HG03139 (cell line): ENCODE data around the gene POU3F2.

Experiments used
- ATAC-seq: cut with Tn5 transposase; IDR thresholded peaks from one replicate; pipeline ENCODE4 v1.9.1; 2021; ENCODE audit not compliant: unreplicated experiment

POU3F2 gene

DNA sequence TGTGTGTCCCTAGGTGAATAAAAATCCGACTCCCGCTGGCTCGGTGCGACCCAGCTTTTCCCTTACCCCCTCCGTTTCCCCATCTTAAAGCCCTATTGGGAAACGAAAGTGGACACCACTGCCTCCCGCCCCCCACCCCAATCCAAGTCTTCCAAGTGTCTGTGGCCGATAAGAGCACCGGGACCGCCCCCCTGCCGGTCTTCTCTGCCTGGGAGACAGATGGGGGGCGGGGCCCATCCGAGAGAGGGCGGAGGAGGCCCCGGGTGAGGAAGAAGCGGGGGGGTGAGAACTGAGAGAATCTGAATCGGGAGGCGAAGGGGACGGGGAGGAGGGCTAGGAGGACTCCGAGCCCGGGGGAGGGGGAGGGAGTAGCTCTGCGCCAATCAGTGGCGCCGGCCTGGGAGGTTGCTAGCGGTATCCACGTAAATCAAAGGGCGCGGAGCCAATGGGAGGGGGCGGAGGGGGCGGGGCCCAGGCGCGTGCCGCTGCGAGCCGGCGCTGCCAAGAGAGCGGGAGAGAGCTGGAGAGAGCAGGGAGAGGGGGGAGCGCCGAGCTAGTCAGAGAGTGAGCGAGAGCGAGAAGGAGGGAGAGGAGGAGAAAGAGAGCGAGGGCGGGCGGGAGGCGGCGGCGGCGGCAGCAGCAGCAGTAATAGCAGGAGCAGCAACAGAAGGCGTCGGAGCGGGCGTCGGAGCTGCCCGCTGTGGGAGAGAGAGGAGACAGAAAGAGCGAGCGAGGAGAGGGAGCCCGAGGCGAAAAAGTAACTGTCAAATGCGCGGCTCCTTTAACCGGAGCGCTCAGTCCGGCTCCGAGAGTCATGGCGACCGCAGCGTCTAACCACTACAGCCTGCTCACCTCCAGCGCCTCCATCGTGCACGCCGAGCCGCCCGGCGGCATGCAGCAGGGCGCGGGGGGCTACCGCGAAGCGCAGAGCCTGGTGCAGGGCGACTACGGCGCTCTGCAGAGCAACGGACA is at the start of gene POU3F2:
TSS of gene POU3F2 (plus strand) at position 515 of the 972 bp plus-strand sequence. CDS start at position 815, 300 bp downstream.
- peak; percentile 72 for ATAC-seq

- ATAC-seq, result no peak
These were observed 46.9 kb upstream of the POU3F2 start for GRCh38 chr6:98787435-98787834.

DNA sequence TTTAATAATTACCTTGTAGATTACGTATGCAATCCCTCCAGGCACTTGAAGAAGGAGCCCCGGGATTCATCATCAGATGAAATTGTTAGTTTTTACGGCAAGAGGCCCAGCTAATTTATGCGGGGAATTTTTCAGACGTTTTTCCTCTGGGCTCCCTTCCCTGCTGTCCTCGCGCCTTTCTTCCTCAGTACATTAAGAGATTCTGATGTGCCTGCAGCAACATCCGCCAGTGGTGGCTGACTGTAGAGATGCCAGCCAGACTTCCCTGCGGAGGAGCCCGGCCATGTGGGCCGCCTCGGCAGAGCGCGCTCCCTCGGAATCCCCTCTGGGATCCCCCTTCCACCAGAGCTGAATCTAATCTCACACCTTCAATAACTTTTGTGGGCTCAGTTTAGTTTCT is 46.4 kb upstream of the POU3F2 start:
- no peak for ATAC-seq

DNA sequence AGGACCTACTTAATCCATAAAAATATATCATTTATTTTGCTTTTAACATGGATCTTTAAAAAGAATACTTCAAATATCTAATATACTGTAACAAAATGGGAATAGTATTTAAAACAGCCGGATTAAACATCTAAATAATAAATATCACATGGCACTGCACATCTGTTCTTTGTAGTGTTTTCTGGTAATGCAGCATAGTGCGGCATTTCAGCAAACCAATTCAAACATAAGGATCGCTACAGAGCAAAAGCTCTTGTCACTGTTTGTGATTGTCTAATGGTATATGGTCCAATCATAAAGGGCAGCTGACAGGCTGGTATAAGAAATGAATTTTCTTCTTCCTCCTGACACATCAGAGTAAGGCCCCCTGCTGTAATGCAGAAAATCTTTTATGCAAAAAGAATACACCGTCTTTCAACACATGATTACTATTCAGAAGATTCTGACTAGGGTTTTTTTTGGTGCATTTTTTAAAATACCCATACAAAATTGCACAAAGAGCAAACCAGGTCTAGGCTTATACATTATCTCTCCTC is 40.0 kb upstream of the POU3F2 start:
- no peak for ATAC-seq

DNA sequence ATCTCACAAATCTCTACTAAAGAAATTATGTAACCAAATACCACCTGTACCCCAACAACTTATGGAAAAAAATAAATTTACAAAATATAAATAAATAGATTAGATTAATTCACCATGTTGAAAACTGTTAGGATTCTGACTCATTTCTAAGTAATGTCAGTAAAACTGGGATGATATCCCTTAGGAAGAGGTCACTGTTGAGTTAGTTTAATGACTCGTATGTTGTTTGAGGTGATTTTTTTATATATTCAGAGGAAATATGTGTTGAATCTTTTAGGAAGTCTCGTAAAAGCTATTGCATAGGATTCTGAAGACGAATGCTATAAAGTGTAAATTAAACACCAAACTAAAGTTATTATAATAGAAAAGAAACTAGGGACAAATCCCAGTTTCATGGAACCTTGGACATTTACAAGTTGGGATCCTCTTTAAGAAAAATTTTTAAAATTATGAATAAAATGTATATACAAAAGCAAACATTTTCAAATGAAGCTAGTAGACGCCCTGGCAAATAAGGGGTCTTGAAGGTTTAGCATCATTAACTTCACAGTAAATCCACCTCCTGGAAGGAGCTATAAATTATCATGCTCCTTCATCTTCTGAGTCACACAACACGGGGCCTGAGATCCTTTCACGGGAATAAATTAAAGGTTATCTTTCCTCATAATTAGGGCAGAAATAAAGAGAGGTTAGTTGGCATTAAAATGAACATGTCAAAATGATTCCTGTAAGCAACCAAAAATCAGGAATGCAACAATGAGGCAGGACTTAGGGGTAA is 37.0 kb upstream of the POU3F2 start:
- no peak for ATAC-seq

DNA sequence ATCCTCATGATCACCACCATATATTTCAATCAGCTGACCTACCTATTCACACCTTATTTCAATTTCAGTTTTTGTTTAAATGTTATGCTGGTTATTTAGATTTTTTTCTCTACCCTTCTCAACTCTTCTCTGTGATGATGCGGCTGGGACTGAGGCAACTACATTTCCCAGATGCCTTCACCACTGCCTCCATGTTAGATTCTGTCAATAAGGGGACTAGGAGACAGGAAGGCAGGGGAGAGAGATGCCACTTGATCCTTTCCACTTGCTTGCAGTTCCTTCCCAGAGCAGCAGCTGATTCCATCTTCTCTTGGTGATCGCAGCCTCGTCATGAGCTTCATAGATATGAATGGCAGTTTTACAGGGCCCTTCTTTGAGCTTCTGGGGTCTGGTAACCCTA is 33.5 kb upstream of the POU3F2 start:
- no peak for ATAC-seq

GRCh38 chr6:98808541-98809210 is 25.7 kb upstream of the POU3F2 start:
- ATAC-seq, result no peak

- ATAC-seq, result no peak
These were observed 22.2 kb upstream of the POU3F2 start for GRCh38 chr6:98812220-98812619.

- no peak for ATAC-seq
These were observed 17.6 kb upstream of the POU3F2 start for GRCh38 chr6:98816799-98817198.

DNA sequence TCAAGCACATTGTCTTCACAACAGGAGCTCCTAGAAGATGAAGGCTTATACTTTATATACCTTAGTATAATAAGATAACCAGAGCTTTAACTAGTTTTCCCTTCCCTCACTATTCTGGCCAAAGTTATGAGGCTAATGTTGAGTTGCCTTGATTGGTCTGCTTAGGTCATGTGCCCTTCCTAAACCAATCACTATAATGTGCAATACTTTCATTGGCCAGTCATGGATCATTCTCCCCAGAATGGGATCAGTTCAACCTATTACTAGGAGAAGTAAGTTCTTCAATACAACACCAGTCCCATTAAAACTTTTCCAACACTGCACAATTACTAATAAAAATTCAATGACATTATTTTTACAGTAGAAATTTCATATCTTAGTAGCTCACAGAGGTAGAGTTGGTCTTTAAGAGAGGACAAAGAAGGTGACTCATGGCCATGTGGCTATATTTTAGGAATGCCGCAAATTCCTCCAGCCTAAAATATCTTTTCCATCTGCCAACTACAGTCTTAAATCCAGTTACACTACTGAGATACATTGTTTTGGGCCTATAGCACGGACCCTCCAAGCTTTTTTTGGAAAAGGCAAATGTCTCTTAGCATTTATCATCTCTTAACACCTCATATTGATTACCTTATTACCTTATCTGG is 12.5 kb upstream of the POU3F2 start:
- no peak for ATAC-seq

- ATAC-seq, result no peak
These were observed 10.8 kb upstream of the POU3F2 start for GRCh38 chr6:98823428-98824161.

- no peak for ATAC-seq
These were observed 10.0 kb upstream of the POU3F2 start for GRCh38 chr6:98824162-98824901.

DNA sequence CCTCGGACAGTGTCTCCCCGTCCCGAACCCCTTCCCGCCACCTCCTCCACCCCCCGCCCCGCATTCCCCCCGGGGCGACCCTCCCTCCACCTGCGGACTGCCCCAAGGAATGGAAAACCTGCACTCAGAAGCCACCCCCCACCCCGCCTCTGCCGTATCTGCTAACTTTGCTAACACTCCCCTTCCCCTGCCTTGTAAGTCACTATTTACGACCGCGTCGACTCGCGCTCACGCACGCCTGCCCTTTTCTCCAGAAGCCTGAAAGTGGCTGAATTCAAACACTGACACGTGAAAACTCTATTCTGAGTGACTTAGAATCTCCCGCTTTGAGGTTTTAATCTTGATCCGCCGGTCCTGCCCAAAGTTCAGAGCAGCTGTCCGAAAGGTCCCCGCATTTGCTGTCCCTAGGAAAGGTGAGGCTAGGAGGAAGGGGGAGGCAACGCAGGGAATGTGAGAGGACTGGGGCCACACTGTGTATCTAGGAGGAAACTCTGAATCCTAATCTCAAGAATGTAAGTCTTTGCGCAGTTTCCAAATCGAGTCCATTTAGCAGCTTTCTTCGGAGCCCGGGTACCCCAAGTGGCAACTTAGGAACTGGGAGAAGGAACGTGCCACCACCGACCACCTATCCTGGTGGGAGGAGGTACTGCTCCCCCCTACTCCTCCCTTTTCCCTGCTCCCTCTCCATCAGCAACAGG is 9.3 kb upstream of the POU3F2 start:
- ATAC-seq, result no peak

- ATAC-seq, result no peak
These were observed 8.7 kb upstream of the POU3F2 start for GRCh38 chr6:98825600-98826230.

- ATAC-seq, result no peak
These were observed 6.8 kb upstream of the POU3F2 start for GRCh38 chr6:98827295-98828159.

GRCh38 chr6:98828211-98828788 is 6.1 kb upstream of the POU3F2 start:
- no peak for ATAC-seq

GRCh38 chr6:98828941-98829411 is 5.4 kb upstream of the POU3F2 start:
- no peak for ATAC-seq
